HG03439 (cell line): ENCODE measurements around the gene KATNAL2.
"Not testable (repeated sequence)": the region's sequence is repeated elsewhere in the genome, so short reads cannot be mapped to it uniquely, and the experiment has no call there.

Experiments used
- ATAC-seq: cut with Tn5 transposase; IDR thresholded peaks from one replicate; pipeline ENCODE4 v1.9.1; 2021; ENCODE audit warnings: mild to moderate bottlenecking, moderate library complexity; ENCODE audit not compliant: unreplicated experiment

The KATNAL2 gene

DNA sequence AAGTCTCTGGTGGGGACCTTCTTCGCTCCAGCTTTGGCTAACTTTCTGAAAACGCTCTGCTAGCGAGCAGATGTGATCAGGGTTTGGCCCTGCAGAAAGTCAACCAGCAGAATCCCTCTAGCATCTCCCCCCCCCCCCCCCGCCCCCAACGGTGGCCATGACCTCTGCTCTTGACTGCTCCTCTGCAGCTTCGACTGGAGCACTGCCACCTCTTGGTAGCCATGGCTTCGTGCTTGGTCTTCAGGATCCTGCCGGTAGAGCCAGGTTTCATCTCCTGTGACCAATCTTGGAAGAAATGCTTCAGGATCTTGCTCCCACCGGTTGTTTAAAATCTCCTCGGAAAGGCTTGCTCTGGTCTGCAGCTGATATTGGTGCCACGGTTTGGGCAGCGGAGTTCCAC lies 113.5 kb downstream of the KATNAL2 start:
- not testable (repeated sequence) for ATAC-seq

DNA sequence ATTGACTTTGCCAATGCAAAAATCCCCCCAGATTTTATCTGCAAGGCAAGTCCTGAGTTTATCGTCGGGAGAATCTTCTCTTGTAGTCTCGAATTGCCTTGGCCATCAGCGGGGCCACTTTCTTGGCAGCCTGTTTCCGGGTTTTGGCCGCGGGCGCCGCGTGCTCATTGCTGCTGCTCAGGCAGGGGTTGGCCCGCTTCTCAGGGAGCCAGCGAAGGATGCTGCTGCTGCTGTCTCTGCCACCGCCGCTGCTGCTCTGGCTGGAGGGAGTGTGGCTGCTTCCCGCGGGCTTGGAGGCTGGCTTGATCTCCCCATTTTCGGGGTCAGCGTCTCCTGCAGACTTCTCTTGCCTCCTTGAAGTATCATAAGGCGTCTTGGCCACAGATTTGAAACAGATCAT lies 115.5 kb downstream of the KATNAL2 start:
- no peak for ATAC-seq

DNA sequence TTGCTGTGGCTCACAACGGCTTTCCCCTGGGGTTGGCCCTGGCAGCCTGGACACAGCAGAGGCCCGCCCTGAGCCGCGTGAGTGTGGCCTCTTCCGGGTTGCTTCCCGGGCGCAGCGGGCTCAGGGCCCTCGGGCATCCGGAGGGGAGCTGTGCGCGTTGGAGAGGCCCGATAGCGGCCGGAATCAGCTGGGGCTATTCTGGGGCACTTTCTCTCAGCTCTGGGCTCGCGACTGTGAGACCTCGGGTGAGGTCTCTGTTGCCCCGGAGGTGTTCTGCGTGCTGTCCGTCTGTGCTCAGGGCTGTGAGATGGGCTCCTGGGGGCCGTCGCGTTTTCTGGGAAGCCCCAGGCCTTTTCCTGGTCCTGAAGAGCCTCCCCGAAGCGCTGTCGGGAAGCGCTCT lies 117.2 kb downstream of the KATNAL2 start:
- ATAC-seq, result not testable (repeated sequence)

DNA sequence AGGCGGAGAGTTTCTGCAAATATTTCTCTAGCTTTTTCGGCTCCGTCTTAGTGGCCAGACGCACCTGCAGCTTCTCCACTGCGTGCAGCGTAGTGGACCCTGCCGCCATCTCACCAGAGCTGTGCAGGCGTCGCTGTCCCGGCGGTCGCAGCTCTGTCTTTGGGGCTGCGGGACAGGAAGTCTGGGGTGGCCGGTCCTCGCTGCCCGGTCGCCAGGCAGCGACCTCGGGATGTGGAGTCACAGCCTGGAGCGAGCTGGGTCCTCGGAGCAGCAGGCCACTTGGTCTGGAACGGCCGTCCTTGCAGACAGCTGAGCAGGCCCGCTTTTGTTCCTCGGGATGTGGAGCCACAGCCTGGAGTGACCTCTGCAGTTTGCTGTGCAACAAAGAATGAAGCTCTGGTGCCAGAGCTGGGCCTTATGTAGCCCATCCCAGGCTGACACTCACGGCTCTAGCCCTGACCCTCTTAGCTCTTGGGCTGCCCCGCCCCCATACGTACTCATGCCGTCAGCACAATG lies 117.8 kb downstream of the KATNAL2 start, which contains the start of gene ELOA2:
ELOA2 (minus strand) TSS at position 466 of the 516 bp plus-strand sequence; CDS start at position 109, 357 bp downstream.
- ATAC-seq, result no peak

DNA sequence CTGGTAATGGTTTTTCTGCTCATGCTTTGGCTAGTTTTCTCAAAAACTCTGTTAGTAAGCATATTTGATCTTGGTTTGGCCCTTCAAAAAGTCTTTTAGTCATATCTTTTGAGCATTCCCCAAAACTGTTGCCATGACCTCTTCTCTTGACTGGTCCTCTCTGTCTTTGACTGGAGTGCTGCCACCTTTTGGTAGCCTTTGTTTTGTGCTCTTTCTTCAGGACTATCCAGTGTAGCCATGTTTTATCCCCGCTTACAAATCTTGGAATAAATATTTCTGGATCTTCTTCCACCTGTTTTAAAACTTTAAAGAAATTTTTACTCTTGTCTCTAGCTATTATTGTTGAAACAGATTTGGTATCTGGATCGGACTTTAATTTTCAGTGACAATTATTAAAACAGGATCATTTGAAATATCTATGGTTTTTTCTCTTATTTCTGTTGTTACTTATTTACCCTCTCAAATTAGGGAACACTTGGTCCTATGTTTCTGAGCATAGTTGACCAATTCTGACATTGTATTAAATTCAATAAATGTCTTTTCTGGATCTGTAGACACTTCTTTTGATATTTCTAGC lies 119.0 kb downstream of the KATNAL2 start:
- no peak for ATAC-seq

DNA sequence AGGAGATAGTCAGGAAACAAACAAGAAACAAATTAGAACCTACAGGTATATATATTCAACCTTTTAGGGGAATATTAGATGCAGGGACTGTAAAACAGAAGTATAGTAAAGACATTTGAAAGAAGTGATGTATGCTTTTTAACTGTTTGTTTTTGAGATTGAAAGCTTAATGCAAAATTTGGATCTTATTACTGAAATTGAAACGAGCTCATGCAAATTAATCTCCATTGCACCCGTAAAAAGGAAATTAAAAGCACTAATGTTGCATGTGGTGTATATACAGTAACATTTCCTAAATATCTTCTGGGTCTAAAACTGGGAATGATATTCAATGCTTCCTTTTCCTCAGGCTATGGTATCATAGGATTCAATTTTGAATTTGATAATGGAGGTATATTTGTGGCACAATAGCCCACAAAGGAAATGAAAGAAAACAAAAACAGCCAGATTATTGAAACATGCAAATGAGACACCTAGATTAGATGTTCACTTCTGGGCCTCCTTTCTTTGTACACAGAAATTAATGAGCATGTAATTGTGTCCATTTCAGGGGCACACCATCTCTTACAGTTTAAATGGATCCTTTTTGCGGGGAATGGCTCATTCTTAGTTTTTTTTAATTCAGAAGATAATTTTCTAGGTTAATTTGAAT lies 119.7 kb downstream of the KATNAL2 start:
- no peak for ATAC-seq

DNA sequence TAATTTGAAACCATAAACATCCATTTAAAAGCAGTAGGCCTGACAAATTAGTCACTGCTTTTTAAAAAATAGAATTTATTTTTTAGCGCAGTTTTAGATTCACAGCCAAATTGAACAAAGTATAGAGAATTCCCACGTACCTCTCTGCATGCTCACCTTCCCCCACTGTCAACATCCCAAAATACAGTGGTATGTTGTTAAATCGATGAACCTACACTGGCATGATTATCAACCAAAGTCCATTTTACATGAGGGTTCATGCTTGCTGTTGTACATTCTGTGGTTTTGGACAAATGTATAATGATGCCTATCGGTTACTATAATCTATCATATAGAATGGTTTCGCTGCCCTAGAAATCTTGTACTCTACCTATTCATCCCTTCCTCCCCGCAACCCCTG lies 123.6 kb downstream of the KATNAL2 start:
- no peak for ATAC-seq

DNA sequence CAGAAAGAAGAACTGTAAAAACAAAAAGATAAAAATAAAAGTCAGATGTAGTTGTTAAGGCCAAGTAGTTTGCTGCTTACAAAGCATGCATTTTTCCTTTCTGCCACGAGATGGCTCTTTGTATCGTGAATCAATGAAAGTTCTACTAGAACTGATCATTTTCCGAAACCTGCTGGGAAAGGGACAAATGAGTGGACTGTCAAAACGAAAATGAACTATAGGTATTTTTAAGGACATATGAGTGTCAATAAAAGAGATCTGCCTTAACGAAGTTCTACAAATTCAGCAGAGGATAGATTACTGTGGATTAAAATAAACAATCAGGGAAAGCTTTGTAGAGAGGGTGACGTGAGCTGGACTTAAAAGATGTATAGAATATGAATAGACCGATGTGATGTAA lies 133.1 kb downstream of the KATNAL2 start:
- no peak for ATAC-seq

DNA sequence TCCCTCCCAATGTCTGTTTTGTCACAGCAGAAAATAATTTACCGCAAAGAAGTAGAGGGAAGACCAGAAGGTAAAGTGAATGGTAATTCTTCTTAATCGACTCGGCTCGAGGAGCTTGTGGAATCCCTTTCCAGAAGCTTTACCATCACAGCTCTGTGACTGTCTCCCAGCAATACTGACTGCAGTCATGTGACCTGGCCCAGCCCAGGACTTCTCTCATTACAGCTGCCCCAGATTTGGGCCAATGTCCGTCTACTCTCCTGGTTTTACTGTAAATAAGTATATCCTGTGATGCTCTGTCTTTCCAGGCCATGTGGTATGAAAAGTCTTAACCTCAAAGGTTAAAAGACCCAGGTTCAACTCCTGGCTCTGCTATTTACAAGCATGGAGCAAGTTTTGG lies 137.0 kb downstream of the KATNAL2 start:
- no peak for ATAC-seq

DNA sequence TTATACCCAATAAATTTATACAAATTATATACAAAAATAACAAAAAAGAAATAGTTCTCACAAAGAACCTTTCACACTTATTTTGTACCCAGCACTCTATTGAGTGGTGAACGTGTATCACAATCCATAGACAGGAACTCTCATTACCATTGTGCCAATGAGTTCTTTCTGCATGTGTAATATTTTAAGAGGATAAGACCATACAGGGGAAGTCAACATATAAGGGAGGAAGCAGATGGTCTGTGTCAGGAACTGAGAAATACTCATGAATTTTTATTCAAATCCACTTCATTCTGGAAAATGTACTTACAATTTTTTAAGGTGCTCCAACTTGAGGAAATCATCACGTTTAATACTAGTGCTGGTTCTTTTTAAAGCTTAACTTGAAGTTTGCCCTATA lies 145.1 kb downstream of the KATNAL2 start:
- ATAC-seq, result no peak

DNA sequence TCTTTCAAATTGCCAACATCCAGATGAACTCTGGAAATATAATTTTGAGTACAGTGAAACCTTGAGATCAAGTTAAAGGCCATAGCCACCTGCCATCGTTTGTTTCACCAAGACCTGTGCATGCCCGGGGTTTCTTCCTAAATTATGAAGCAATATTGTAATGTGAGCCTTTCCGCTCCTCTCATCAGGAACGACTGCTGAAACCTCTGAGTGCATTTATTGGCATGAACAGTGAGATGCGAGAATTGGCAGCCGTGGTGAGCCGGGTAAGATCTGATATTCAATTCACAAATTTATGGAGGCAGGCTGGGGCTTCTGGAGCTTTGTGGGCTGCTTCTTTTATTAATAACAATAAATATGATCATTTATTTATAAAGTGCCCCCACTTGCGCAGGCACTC lies 145.7 kb downstream of the KATNAL2 start:
- no peak for ATAC-seq

DNA sequence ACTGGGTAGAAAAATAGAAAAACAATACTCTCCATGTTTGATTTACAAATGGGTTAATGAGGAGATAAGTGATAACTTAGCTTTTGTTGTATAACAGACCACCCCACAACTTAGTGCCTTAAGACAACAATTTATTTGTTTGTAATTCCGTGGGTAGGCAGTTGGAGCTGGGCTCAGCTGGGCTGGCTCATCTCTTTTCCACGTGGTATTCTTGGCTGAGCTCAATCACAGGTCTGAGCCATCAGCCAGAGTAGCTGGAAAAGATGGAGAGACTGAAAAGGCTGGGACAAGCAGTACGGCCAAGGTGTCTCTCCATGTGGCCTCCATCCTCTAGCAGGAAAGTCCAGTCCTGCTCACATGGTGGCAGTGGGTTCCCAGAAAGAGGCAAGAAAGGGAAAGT lies 150.2 kb downstream of the KATNAL2 start:
- no peak for ATAC-seq

DNA sequence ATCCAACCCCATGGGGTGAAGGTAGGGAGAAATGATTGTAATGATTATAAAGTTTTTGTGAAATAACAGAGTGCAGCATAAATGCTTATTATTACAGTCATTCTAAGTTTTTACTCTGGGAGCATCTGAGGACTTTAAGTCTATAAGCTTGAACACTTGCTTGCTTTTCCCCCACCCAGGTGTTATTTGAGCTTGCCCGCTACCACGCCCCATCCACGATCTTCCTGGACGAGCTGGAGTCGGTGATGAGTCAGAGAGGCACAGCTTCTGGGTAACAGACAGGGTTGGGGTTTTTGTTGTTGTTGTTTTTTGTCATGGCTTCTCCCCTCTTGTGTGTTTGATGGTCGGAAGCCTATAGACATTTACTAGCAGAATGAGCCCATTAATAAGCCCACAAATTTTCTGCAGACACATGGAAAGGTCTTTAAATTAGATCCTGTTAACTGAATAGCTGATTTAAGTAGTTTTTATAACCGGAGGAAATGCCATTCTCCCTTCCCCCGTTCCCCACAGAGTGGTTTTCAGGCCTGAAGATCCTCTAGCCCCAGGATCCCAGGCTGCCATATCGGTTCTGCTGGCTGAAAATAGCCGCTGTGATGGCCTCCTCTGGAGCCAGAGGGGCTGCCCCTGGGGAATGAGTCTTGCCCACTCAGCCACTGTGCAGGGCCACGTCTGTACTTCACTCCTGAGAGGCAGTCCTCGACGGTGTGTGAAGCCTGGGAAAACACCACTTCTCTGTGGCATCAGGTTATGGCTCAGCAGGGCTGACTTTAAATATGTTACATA lies 157.9 kb downstream of the KATNAL2 start:
- ATAC-seq, result no peak

DNA sequence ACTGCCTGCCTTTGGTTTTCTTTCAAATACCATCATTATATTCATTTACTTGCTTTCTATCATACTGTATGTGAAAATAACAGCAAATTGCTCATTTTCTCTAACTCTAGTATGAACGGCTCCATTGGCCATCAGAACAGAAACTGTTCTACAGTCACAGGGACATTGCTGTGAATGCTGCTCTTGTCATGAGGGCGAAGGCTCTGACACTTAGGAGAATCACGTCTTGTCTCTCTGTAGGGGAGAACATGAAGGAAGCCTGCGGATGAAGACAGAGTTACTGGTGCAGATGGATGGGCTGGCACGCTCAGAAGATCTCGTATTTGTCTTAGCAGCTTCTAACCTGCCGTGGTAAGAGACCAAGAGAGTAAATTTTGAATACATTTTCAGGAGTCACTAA lies 159.7 kb downstream of the KATNAL2 start:
- no peak for ATAC-seq

DNA sequence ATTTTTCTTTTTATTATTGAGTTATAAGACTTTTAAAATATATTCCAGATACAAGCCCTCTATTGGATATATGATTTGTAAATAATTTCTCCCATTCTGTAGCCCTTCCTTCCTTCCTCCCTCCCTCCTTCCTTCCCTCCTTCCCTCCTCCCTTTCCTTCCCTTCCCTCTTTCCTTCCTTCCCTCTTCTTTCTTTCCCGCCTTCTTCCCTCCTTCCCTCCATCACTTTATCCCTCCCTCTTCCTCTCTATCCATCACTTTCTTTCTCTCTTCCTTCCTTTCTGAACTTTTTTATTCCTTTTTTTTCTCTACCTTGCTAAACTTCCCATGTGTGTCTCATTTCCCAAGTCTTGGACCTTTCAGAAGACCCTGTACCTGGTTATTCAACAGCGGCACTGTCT lies 163.5 kb downstream of the KATNAL2 start:
- no peak for ATAC-seq

DNA sequence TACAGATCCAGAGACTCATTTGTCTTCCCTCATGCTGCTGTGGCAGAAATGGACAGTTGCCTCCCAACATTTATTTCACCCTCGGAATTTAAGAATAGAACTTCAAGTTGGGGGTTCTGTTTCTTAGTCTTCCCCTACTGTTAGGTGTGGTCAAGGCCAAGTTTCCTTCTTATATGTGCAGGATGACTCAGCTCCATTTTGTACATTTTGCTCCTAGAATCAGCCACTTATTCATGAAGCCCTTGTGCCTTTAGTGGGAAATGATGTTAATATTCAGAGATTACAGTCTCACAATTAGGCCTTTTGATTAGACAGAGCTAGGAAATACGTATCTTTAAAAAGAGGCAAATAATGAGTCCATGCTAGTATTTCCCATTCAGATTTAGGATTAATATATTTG lies 164.2 kb downstream of the KATNAL2 start:
- no peak for ATAC-seq

DNA sequence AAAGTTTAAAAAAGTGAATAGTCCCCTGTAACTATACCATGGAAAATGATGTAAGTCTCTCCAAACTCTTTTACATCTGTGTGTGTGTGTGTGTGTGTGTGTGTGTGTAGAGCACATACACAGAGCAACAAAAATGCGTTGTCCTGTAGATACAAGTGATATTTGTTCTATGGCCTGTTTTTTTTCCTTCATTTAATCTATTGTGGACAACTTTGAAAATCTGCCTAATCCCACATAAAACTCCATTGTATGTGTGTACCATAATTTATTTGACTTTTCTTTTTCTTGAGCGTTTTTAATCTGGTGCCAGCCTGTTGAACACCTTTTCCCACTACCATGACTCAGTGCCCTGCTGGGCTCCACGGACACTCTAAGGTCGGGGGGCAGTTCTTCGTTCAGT lies 170.3 kb downstream of the KATNAL2 start:
- no peak for ATAC-seq

DNA sequence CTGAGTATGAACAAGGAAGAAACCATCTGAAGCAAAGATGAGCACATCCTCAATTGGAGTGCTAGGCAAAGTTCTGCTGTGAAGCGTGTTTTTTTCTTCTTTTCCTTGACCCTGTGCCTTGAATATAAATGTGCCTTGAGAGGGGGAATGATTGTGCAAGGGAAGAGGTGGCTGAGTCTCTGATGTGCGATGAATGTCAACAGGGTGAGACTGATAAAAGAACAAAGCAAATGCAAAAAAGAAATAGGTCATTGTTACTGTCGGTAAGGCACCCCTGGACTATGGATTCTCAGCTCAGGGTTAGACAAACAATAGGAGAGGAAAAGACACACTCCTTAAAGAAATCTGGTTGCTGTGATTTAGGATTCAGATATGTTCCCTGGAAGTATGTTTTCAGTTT lies 178.4 kb downstream of the KATNAL2 start:
- ATAC-seq, result no peak

DNA sequence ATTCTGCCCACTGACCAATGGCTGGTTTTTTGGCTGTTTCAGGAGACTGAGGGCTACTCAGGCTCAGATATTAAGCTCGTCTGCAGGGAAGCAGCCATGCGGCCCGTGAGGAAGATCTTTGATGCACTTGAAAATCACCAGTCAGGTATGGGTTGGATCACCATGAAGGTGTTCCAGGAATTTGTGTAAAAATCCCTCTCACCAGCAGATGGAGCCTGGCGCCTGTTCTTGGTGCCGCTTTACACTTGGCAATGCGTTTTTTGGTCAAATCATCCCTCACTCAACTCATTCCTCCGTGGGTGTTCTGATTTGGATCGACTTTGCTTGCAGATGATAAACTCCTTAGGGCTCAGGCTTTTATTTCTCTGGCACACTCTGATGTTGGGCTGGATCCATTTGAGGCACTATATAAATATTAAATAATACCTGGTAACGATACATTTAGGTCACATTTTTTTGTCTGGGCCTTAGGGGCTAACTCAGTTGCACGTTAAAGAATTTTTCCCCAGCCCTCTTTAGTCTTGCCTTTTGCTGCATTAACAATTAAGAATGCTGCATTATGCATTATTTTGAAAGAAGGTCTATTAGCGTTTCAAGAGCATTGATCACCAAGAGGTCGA lies 182.9 kb downstream of the KATNAL2 start:
- ATAC-seq, result no peak

DNA sequence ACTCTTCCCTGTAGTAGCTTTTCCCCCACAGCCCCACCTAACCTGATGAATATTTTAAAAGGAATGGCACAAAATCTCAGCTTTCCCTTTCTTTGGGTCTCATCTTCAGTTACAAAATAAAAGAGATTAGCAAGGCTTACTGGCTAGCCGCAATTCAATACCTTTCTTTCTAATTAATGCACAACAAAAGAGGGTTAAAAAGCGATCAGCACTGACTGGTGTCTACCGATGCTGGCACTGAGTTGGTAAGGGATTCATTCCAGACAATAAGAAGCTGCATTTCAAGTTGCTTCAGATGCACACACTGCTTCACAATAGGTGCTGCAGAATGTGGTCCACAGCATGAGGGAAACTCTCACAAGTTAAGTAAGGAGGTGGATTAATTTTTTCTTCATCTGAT lies 191.0 kb downstream of the KATNAL2 start:
- ATAC-seq, result no peak

DNA sequence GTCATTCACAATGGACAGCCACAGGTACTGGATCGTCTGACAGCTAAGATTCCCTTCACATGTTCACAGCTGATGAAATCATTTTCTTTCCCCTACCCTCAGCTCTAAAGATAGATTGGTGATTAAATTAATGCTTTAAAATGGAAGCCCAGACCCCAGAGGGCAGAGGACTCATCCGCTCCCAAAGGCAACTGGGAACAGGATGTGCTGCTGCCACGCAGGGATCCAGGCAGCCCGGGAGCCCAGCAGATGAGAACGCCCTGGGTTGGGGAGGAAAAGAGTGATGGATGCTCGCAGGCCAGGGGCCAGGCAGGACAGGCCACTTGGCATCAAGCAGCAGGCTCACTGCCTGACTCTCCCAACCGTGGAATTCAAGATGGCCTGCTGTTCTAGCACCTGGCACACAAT lies 191.6 kb downstream of the KATNAL2 start:
- no peak for ATAC-seq

DNA sequence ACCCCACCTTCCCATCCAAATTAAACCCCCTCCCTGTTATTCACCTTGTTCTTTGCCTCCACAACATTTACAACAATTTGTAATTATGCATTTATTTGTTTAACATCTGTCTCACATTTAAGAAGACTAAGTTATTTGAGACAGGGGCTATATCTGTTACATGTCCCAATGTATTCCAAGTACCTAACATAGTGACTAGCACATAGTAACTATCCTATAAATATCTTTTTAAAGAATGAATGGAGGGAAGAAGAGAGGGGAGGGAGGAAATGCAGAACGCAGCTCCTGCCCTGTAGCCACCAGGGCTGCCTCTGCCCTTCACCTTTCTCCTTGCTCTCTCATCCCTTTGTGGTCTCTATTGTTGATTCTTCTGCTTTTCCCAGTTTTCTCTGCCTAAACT lies 192.3 kb downstream of the KATNAL2 start:
- ATAC-seq, result no peak
